OCI-LY3 (cell line): ENCODE results near the gene RFX2.

Experiments used
- H2AFZ ChIP-seq: fragments of 200-600, 300-600 bp; shearing (Covaris generic); 2 replicates; pipeline ENCODE4 v1.6.0; 2014; ENCODE audit warnings: antibody characterized with exemption, low read depth, low read length
- H3K27ac ChIP-seq: fragments of 200-600, 300-600 bp; sonication (generic); 2 replicates; pipeline ENCODE4 v1.5.1; 2014; ENCODE audit warnings: mild to moderate bottlenecking, low read length, moderate library complexity, mixed read lengths
- H3K27me3 ChIP-seq: fragments of 200-600, 300-600 bp; sonication (generic); 2 replicates; pipeline ENCODE4 v1.6.1; 2014; ENCODE audit warnings: low read depth, low read length, mixed read lengths
- H3K36me3 ChIP-seq: fragments of 200-600, 300-600 bp; sonication (generic); replicated peaks from 2 replicates; pipeline ENCODE3; 2014; ENCODE audit warnings: low read depth, low read length, mixed read lengths
- H3K4me1 ChIP-seq: fragments of 300-600, 200-600 bp; sonication (generic); 2 replicates; pipeline ENCODE4 v1.6.1; 2014; ENCODE audit warnings: low read length, mixed read lengths
- H3K4me2 ChIP-seq: fragments of 200-600, 300-600 bp; sonication (generic); 2 replicates; pipeline ENCODE4 v1.6.1; 2014; ENCODE audit warnings: low read length, mixed read lengths
- H3K4me3 ChIP-seq: fragments of 300-600, 200-600 bp; sonication (generic); 2 replicates; pipeline ENCODE4 v1.5.1; 2014; ENCODE audit warnings: antibody characterized with exemption, mild to moderate bottlenecking, low read length, moderate library complexity
- H3K79me2 ChIP-seq: fragments of 300-600, 200-600 bp; shearing (Covaris generic); 2 replicates; pipeline ENCODE4 v1.6.1; 2014; ENCODE audit warnings: mild to moderate bottlenecking, low read length, mixed read lengths
- H3K9ac ChIP-seq: fragments of 300-600, 200-600 bp; shearing (Covaris generic); 2 replicates; pipeline ENCODE4 v1.6.0; 2014; ENCODE audit warnings: mild to moderate bottlenecking, low read length, moderate library complexity
- H3K9me3 ChIP-seq: fragments of 200-600, 300-600 bp; shearing (Covaris generic); 2 replicates; pipeline ENCODE4 v1.6.1; 2014; ENCODE audit warnings: low read length, mixed read lengths; ENCODE audit not compliant: insufficient read depth
- H4K20me1 ChIP-seq: fragments of 200-600, 300-600 bp; sonication (generic); 2 replicates; pipeline ENCODE4 v1.6.1; 2016; ENCODE audit warnings: low read length, mixed read lengths; ENCODE audit not compliant: insufficient read depth
- CTCF ChIP-seq: fragments of 200-600, 300-600 bp; sonication (generic); IDR thresholded peaks from 2 replicates; pipeline ENCODE4 v1.5.1; 2014; ENCODE audit warnings: antibody characterized with exemption, low read length, low read depth
- EZH2phosphoT487 ChIP-seq: fragments of 200-600 bp; shearing (Covaris generic); IDR thresholded peaks from 2 replicates; pipeline ENCODE4 v1.6.1; 2018; ENCODE audit warnings: antibody characterized with exemption, mixed run types, low read depth

RFX2 gene

GRCh38 chr19:5999693-6000092, 110.6 kb downstream of the RFX2 start:
- H3K9me3 ChIP-seq = no peaks in the 10 kb centered on the region
- TF ChIP-seq CTCF = no peak
- TF ChIP-seq EZH2phosphoT487 = no peak
- no peaks in the 10 kb centered on the region for H3K36me3 ChIP-seq
- no peaks in the 10 kb centered on the region for H3K79me2 ChIP-seq
- H3K4me2 ChIP-seq = no peak overlapping the region
- no peaks in the 10 kb centered on the region for H3K4me1 ChIP-seq
- H3K27me3 ChIP-seq = no peaks in the 10 kb centered on the region
- H3K4me3 ChIP-seq = no peak overlapping the region
- H4K20me1 ChIP-seq = no peaks in the 10 kb centered on the region
- H3K27ac ChIP-seq = no peak overlapping the region
- no peak overlapping the region for H2AFZ ChIP-seq
- H3K9ac ChIP-seq = no peak overlapping the region

GRCh38 chr19:5997371-5997770, 112.9 kb downstream of the RFX2 start:
- H3K9ac ChIP-seq = no peak overlapping the region
- no peak overlapping the region for H3K27ac ChIP-seq
- TF ChIP-seq CTCF = peak; percentile 23
- TF ChIP-seq EZH2phosphoT487 = no peak
- H3K4me2 ChIP-seq = no peak overlapping the region
- H3K79me2 ChIP-seq = no peaks in the 10 kb centered on the region
- H3K4me3 ChIP-seq = no peak overlapping the region
- H4K20me1 ChIP-seq = no peaks in the 10 kb centered on the region
- no peaks in the 10 kb centered on the region for H3K4me1 ChIP-seq
- H2AFZ ChIP-seq = no peak overlapping the region
- H3K27me3 ChIP-seq = no peaks in the 10 kb centered on the region
- no peaks in the 10 kb centered on the region for H3K36me3 ChIP-seq
- H3K9me3 ChIP-seq = no peaks in the 10 kb centered on the region

GRCh38 chr19:5996623-5997320, 113.5 kb downstream of the RFX2 start:
- Histone ChIP-seq H3K27me3 (no peaks in the 10 kb centered on the region), H3K4me3 (no peak overlapping the region), H3K4me2 (no peak overlapping the region), H3K27ac (no peak overlapping the region), H3K9me3 (no peaks in the 10 kb centered on the region), H3K79me2 (no peaks in the 10 kb centered on the region), H2AFZ (no peak overlapping the region), H4K20me1 (no peaks in the 10 kb centered on the region), H3K9ac (no peak overlapping the region), H3K36me3 (no peaks in the 10 kb centered on the region), H3K4me1 (no peaks in the 10 kb centered on the region)
- TF ChIP-seq EZH2phosphoT487 (no peak), CTCF (no peak)

- no peak overlapping the region for H3K4me3 ChIP-seq
- no peak overlapping the region for H3K9ac ChIP-seq
- no peaks in the 10 kb centered on the region for H3K36me3 ChIP-seq
- no peaks in the 10 kb centered on the region for H3K27me3 ChIP-seq
- TF ChIP-seq EZH2phosphoT487 (no peak), CTCF (no peak)
- no peak overlapping the region for H3K4me2 ChIP-seq
- H2AFZ ChIP-seq = no peak overlapping the region
- H3K9me3 ChIP-seq = no peaks in the 10 kb centered on the region
- no peak overlapping the region for H3K27ac ChIP-seq
- no peaks in the 10 kb centered on the region for H4K20me1 ChIP-seq
- H3K4me1 ChIP-seq = no peaks in the 10 kb centered on the region
- H3K79me2 ChIP-seq = no peaks in the 10 kb centered on the region
Observed at GRCh38 chr19:5996102-5996501, 114.2 kb downstream of the RFX2 start.
